NAMALWA (cell line): Measurements from ENCODE around the gene TPM1.

Experiments
- DNase-seq: peaks from one replicate; pipeline ENCODE4 v3.0.0-alpha.2; 2015; ENCODE audit warnings: low spot score

The TPM1 gene

GRCh38 chr15:63016234-63016633 lies 26.3 kb upstream of the TPM1 start:
- DNase-seq = no peak

GRCh38 chr15:63018639-63019038 lies 23.9 kb upstream of the TPM1 start:
- DNase-seq = no peak

GRCh38 chr15:63019511-63020109 lies 22.9 kb upstream of the TPM1 start:
- no peak for DNase-seq

- DNase-seq = no peak
Observed at GRCh38 chr15:63020128-63020527, 22.4 kb upstream of the TPM1 start.

GRCh38 chr15:63020759-63021430 lies 21.7 kb upstream of the TPM1 start:
- no peak for DNase-seq

- DNase-seq = no peak
Observed at GRCh38 chr15:63022181-63022580, 20.4 kb upstream of the TPM1 start.

GRCh38 chr15:63022663-63023062 lies 19.9 kb upstream of the TPM1 start:
- no peak for DNase-seq

- no peak for DNase-seq
Observed at GRCh38 chr15:63023351-63023945, 19.1 kb upstream of the TPM1 start.

- DNase-seq = peak; percentile 18
Observed at GRCh38 chr15:63025460-63025859, 17.1 kb upstream of the TPM1 start.

- DNase-seq = no peak
Observed at GRCh38 chr15:63027646-63028045, 14.9 kb upstream of the TPM1 start.

GRCh38 chr15:63028442-63029110 lies 14.0 kb upstream of the TPM1 start:
- no peak for DNase-seq

- DNase-seq = no peak
Observed at GRCh38 chr15:63029676-63030075, 12.9 kb upstream of the TPM1 start.

- DNase-seq = no peak
Observed at GRCh38 chr15:63030101-63030551, 12.4 kb upstream of the TPM1 start.

GRCh38 chr15:63034578-63034977 lies 8.0 kb upstream of the TPM1 start:
- no peak for DNase-seq

- no peak for DNase-seq
Observed at GRCh38 chr15:63035253-63035652, 7.3 kb upstream of the TPM1 start.

- DNase-seq = no peak
Observed at GRCh38 chr15:63035977-63036376, 6.6 kb upstream of the TPM1 start.

- DNase-seq = no peak
Observed at GRCh38 chr15:63037976-63038720, 4.4 kb upstream of the TPM1 start.

- no peak for DNase-seq
Observed at GRCh38 chr15:63038926-63039673, 3.4 kb upstream of the TPM1 start.

- DNase-seq = no peak
Observed at GRCh38 chr15:63039811-63040210, 2.7 kb upstream of the TPM1 start.

GRCh38 chr15:63040509-63040908 lies 2.0 kb upstream of the TPM1 start:
- DNase-seq = no peak

- no peak for DNase-seq
Observed at GRCh38 chr15:63040954-63041353, 1.6 kb upstream of the TPM1 start.
